ENCODE results near the gene NPSR1.

GRCh38 chr7:34831436-34831835, 173.4 kb downstream of the NPSR1 start:
- TF ChIP-seq CTCF (IDR thresholded peaks at IDR 0.05; ENCODE audit: low read depth, low read length, poor library complexity, severe bottlenecking) = no peak
- TF ChIP-seq EZH2phosphoT487 (IDR thresholded peaks at IDR 0.05; ENCODE audit: borderline replicate concordance, low read length) = no peak

Measured in DOHH2 (cell line).